Measurements from ENCODE around the gene C19orf47.

DNA sequence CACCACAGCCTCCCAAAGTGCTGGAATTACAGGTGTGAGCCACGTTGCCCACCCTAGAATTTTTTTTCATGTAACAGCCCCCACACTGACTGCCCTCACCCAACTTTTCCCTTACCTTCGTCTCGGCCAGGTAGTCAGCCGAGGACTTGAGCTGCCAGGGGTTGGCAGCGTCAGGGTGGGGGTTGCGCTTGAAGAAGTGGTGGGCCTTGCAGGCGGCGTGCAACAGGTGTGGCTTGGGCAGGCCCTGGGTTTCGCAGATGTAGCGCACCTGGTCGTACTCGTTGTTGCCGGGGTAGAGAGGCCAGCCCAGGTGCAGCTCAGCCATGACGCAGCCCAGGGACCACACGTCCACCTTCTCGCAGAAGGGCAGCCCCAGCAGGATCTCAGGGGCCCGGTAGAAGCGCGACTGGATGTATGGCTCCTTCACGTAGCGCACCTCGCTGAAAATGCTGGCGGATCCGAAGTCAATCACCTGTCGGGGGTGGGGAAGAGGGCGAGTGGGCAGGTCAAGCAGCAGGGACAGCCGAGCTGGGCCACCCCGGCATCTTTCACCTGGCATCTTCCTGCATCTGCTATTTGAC lies 35.6 kb upstream of the C19orf47 start:
- no peak for TF ChIP-seq POLR2A (IDR thresholded peaks at IDR 0.05)
- TF ChIP-seq CTCF (IDR thresholded peaks at IDR 0.05), result no peak
- TF ChIP-seq POLR2AphosphoS5 (IDR thresholded peaks at IDR 0.05), result no peak
- TF ChIP-seq EP300 (IDR thresholded peaks at IDR 0.05; ENCODE audit: low read depth), result no peak
